H1 (cell line): ENCODE results near the gene CAPN8. TPM values are rescaled to one million over a fixed set of nuclear protein-coding genes. Genes with fewer than 3 reads are reported as not detected.

ENCODE experiments used
- CTCF ChIA-PET: fragments of 300-600 bp; sonication (Branson Sonifier 250); formaldehyde crosslinking; loops from one replicate; lab custom pipeline; 2021; ENCODE audit not compliant: partially characterized antibody; lab: Charles Lee
- POLR2A ChIA-PET: fragments of 300-600 bp; sonication (Branson Sonifier 250); formaldehyde crosslinking; loops from one replicate; lab custom pipeline; 2021; ENCODE audit warnings: inconsistent platforms; ENCODE audit not compliant: partially characterized antibody; lab: Charles Lee
- DNase-seq, 2 experiments: peaks; one replicate each; pipeline versions ENCODE4 v3.0.0 to v3.0.0-alpha.2; 2010 to 2022; ENCODE audit warnings: low spot score in 2 of 2, low read depth in 1 of 2, mixed read lengths in 1 of 2
- FAIRE-seq: peaks from 2 replicates; lab custom pipeline; 2011; peaks lifted over from hg19 to GRCh38; lab: Jason Lieb, UNC
- H2AFZ ChIP-seq: 2 replicates; pipeline ENCODE4 v1.8.1; 2012; ENCODE audit warnings: low read length, inconsistent platforms
- H2AK5ac ChIP-seq: 2 replicates; pipeline ENCODE4 v1.6.1; 2013; ENCODE audit warnings: low read depth, low read length
- H2BK120ac ChIP-seq: replicated peaks from 2 replicates; pipeline ENCODE3; 2013; ENCODE audit warnings: low read depth, low read length, inconsistent platforms
- H2BK12ac ChIP-seq: 2 replicates; pipeline ENCODE4 v1.6.1; 2013; ENCODE audit warnings: low read depth, low read length
- H2BK15ac ChIP-seq: 2 replicates; pipeline ENCODE4 v1.6.1; 2013; ENCODE audit warnings: low read length
- H2BK20ac ChIP-seq: 2 replicates; pipeline ENCODE4 v1.6.1; 2013; ENCODE audit warnings: low read length
- H2BK5ac ChIP-seq: 2 replicates; pipeline ENCODE4 v1.6.1; 2013; ENCODE audit warnings: low read depth, low read length
- H3K14ac ChIP-seq: 2 replicates; pipeline ENCODE4 v1.6.1; 2013; ENCODE audit warnings: inconsistent platforms; ENCODE audit not compliant: insufficient read length
- H3K18ac ChIP-seq: 2 replicates; pipeline ENCODE4 v1.6.1; 2013; ENCODE audit warnings: low read length; ENCODE audit errors: extremely low read depth
- H3K23ac ChIP-seq: 2 replicates; pipeline ENCODE4 v1.6.1; 2013; ENCODE audit warnings: inconsistent platforms; ENCODE audit not compliant: insufficient read length
- H3K23me2 ChIP-seq: 2 replicates; pipeline ENCODE4 v1.6.1; 2013; ENCODE audit warnings: low read depth, low read length
- H3K27ac ChIP-seq: 2 replicates; pipeline ENCODE4 v1.6.1; 2011; ENCODE audit warnings: low read depth, low read length, inconsistent platforms
- H3K27me3 ChIP-seq, 4 experiments: replicated peaks in 1 of 4; 1 replicate in 1 of 4; 2 replicates in 3 of 4; pipeline versions ENCODE4 v1.6.1 to v1.8.1; 2011 to 2013; ENCODE audit warnings: low read length in 3 of 4, mild to moderate bottlenecking in 3 of 4, inconsistent platforms in 2 of 4, mixed read lengths in 2 of 4, moderate library complexity in 1 of 4; ENCODE audit not compliant: control insufficient read depth in 3 of 4, insufficient read depth in 3 of 4; ENCODE audit errors: extremely low read depth in 1 of 4
- H3K36me3 ChIP-seq, 4 experiments: 2 replicates each; pipeline versions ENCODE4 v1.6.1 to v1.8.1; 2011 to 2013; ENCODE audit warnings: mild to moderate bottlenecking in 4 of 4, low read length in 3 of 4, moderate library complexity in 2 of 4, control low read depth in 1 of 4, inconsistent platforms in 1 of 4; ENCODE audit not compliant: insufficient read depth in 4 of 4, control insufficient read depth in 2 of 4
- H3K4ac ChIP-seq: replicated peaks from 2 replicates; pipeline ENCODE3; 2013; ENCODE audit warnings: low read length, low read depth, mixed read lengths, inconsistent platforms; ENCODE audit not compliant: insufficient read length
- H3K4me1 ChIP-seq, 4 experiments: replicated peaks in 1 of 4; 1 replicate in 1 of 4; 2 replicates in 3 of 4; pipeline versions ENCODE4 v1.6.1 to v1.8.1; 2011 to 2013; ENCODE audit warnings: low read length in 3 of 4, inconsistent platforms in 2 of 4, mixed read lengths in 1 of 4; ENCODE audit not compliant: insufficient read depth in 4 of 4, control insufficient read depth in 3 of 4
- H3K4me2 ChIP-seq, 2 experiments: 2 replicates each; pipeline versions ENCODE4 v1.6.1 to v1.8.1; 2011 to 2013; ENCODE audit warnings: low read depth in 2 of 2, low read length in 2 of 2, control low read depth in 1 of 2, inconsistent platforms in 1 of 2, mild to moderate bottlenecking in 1 of 2; ENCODE audit not compliant: insufficient read depth in 1 of 2
- H3K4me3 ChIP-seq, 4 experiments: fragments of 200-600, 300-600 bp in 1 of 4; sonication (generic), shearing (Covaris generic), sonication (Bioruptor Twin) in 1 of 4; 2 replicates each; pipeline versions ENCODE4 v1.5.1 to v1.8.1; 2011 to 2016; ENCODE audit warnings: low read length in 4 of 4, low read depth in 3 of 4, control low read depth in 2 of 4, inconsistent platforms in 2 of 4, mild to moderate bottlenecking in 2 of 4, mixed read lengths in 1 of 4, moderate library complexity in 1 of 4; ENCODE audit not compliant: insufficient read depth in 2 of 4; ENCODE audit errors: extremely low read depth in 1 of 4
- H3K56ac ChIP-seq: replicated peaks from 2 replicates; pipeline ENCODE3; 2013; ENCODE audit warnings: low read depth, mild to moderate bottlenecking, mixed read lengths, low read length, inconsistent platforms; ENCODE audit not compliant: insufficient read length
- H3K79me1 ChIP-seq: 2 replicates; pipeline ENCODE4 v1.6.1; 2013; ENCODE audit warnings: low read depth, low read length, control low read depth
- H3K79me2 ChIP-seq, 2 experiments: 2 replicates each; pipeline versions ENCODE4 v1.6.1 to v1.8.1; 2012 to 2013; ENCODE audit warnings: low read length in 2 of 2, mild to moderate bottlenecking in 2 of 2, inconsistent platforms in 1 of 2; ENCODE audit not compliant: insufficient read depth in 2 of 2, control insufficient read depth in 1 of 2
- H3K9ac ChIP-seq, 4 experiments: replicated peaks in 1 of 4; 1 replicate in 1 of 4; 2 replicates in 3 of 4; pipeline versions ENCODE4 v1.6.1 to v1.8.1; 2011 to 2013; ENCODE audit warnings: low read depth in 3 of 4, low read length in 3 of 4, control low read depth in 2 of 4, mild to moderate bottlenecking in 2 of 4, moderate library complexity in 2 of 4, inconsistent platforms in 1 of 4; ENCODE audit errors: extremely low read depth in 1 of 4
- H3K9me3 ChIP-seq, 2 experiments: 2 replicates each; pipeline versions ENCODE4 v1.6.1 to v1.8.1; 2012 to 2013; ENCODE audit warnings: mild to moderate bottlenecking in 2 of 2, moderate library complexity in 2 of 2, control low read depth in 1 of 2, inconsistent platforms in 1 of 2, low read depth in 1 of 2, low read length in 1 of 2, mixed read lengths in 1 of 2; ENCODE audit not compliant: insufficient read depth in 2 of 2
- H4K20me1 ChIP-seq, 2 experiments: replicated peaks in 1 of 2; 2 replicates each; pipeline versions ENCODE3 to v1.8.1; 2011 to 2013; ENCODE audit warnings: inconsistent platforms in 2 of 2, low read length in 2 of 2, mild to moderate bottlenecking in 1 of 2; ENCODE audit not compliant: insufficient read depth in 2 of 2, control insufficient read depth in 1 of 2
- H4K5ac ChIP-seq: 2 replicates; pipeline ENCODE4 v1.6.1; 2013; ENCODE audit warnings: low read length, low read depth, mixed read lengths, inconsistent platforms; ENCODE audit not compliant: insufficient read length
- H4K8ac ChIP-seq: 2 replicates; pipeline ENCODE4 v1.8.0; 2013; ENCODE audit warnings: mild to moderate bottlenecking, moderate library complexity, low read length, inconsistent platforms; ENCODE audit not compliant: insufficient read depth; ENCODE audit errors: extremely low read depth
- H4K91ac ChIP-seq: replicated peaks from 2 replicates; pipeline ENCODE3; 2013; ENCODE audit warnings: low read length, mixed read lengths, inconsistent platforms; ENCODE audit not compliant: insufficient read length
- BRCA1 ChIP-seq: IDR thresholded peaks from 2 replicates; pipeline ENCODE4 v1.6.1; 2012; ENCODE audit warnings: low read depth, low read length, improper control_type of control experiment
- EGR1 ChIP-seq: IDR thresholded peaks from 2 replicates; pipeline ENCODE4 v1.6.1; 2011; ENCODE audit warnings: low read depth, low read length, borderline replicate concordance
- FOSL1 ChIP-seq: IDR thresholded peaks from 2 replicates; pipeline ENCODE4 v1.6.1; 2011; ENCODE audit warnings: mild to moderate bottlenecking, low read depth, low read length, moderate library complexity; ENCODE audit not compliant: insufficient read depth
- HDAC2 ChIP-seq, 2 experiments: fragments of 300-600 bp in 1 of 2; sonication (generic) in 1 of 2; IDR thresholded peaks; 2 replicates each; pipeline ENCODE4 v1.6.1; 2011 to 2012; ENCODE audit warnings: low read depth in 2 of 2, low read length in 2 of 2, mild to moderate bottlenecking in 2 of 2, moderate library complexity in 2 of 2, borderline replicate concordance in 1 of 2, inconsistent platforms in 1 of 2
- RAD21 ChIP-seq, 2 experiments: IDR thresholded peaks in 1 of 2; conservative IDR thresholded peaks in 1 of 2; 2 replicates each; pipeline ENCODE4 v1.6.1; 2011; ENCODE audit warnings: low read depth in 2 of 2, low read length in 2 of 2, improper control_type of control experiment in 1 of 2, inconsistent platforms in 1 of 2, mild to moderate bottlenecking in 1 of 2, moderate library complexity in 1 of 2
- SUZ12 ChIP-seq: fragments of 200-600 bp; sonication (generic); IDR thresholded peaks from 2 replicates; pipeline ENCODE4 v1.6.1; 2012; ENCODE audit warnings: mild to moderate bottlenecking, inconsistent platforms, low read length, moderate library complexity, mixed read lengths
- WGBS, 2 experiments: shearing (Covaris generic) in 1 of 2; methylation state at CpG; one replicate each; pipeline versions ENCODE4 v1.1.6 to v1.1.7; 2013 to 2015; ENCODE audit warnings: low lambda C conversion rate in 2 of 2, mixed read lengths in 2 of 2, inconsistent platforms in 1 of 2, low coverage in 1 of 2, missing lambda C conversion rate in 1 of 2; ENCODE audit not compliant: insufficient replicate concordance in 2 of 2, insufficient coverage in 1 of 2, insufficient read length in 1 of 2; ENCODE audit errors: extremely low coverage in 1 of 2, missing lambda C conversion rate in 1 of 2; 5-methylcytosine and 5-hydroxymethylcytosine counted together
- polyA plus RNA-seq, 7 experiments: library from polyadenylated mRNA; depleted of rRNA in 3 of 7; stranded (reverse) in 5 of 7; unstranded in 2 of 7; fragments of >200 nt in 5 of 7; fragments of 200-250 nt in 2 of 7; gene quantifications; 1 replicate in 5 of 7; 2 replicates in 1 of 7; 4 replicates in 1 of 7; pipeline versions ENCODE4 v1.2.1 to v1.2.3, GENCODE V29; 2011 to 2013; ENCODE audit warnings: missing spikeins in 2 of 7, mixed read lengths in 2 of 7
- total RNA-seq: library from RNA; stranded (reverse); fragmentation: NEBNext Ultra II Directional; extraction: Animal tissue kit (Norgen Biotek cat#: 25700); gene quantifications from 2 replicates; pipeline ENCODE4 v1.2.1, GENCODE V29; 2021

CAPN8 gene
- total and polyA plus RNA-seq, 2 of the 8 experiments (the other 6 are each of a cell fraction or from before 2014, with no cell fraction given), result 0.20 to 0.26 TPM

DNA sequence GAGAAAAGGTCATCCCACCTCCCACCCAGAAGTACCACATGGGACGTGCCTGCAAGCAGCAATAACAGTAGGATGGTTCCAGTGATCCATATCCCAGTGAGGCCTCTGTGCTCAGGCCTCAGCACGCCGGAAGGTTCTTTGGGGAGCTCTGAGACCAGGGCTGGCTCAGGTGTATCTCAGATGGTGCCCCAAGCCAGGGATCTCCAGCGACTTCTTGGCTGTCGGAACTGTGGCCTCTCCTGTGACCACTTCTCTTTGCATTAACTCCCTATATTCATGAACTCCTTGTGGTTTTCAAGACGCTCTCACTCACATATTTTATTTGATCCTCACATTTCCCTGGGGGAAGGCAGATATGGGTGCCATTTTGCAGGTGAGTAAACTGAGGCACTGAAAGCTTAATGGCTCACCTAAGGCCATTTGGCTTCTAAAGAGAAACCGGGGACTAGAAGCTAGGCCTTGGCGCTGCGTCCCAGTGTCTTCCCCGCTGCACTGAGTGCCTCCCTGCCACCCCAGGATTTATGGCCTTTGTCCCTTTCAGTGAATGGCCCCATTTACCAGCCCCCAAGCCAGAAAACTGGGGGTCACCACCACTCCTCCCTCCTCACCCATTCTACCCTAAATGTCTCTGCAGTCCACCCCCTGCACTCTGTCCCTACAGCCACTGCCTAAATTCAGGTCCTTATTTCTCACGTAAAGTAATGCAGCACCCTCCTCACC, 170.4 kb downstream of the CAPN8 start:
- Histone ChIP-seq H3K4me1 (peaks cover 0 to 3% (median 0%) of the 10 kb centered on the region in 4 experiments; a peak in 3 of 7 replicates), H3K56ac (no peak overlapping the region), H3K27ac (no peak overlapping the region), H3K23ac (no peak overlapping the region), H3K9me3 (no peaks in the 10 kb centered on the region), H3K4me2 (no peak overlapping the region), H2BK12ac (no peak overlapping the region), H4K91ac (no peak overlapping the region), H2BK20ac (no peak overlapping the region), H3K36me3 (no peaks in the 10 kb centered on the region), H3K23me2 (no peaks in the 10 kb centered on the region), H2AK5ac (no peak overlapping the region), H3K4me3 (no peak overlapping the region), H2BK120ac (no peak overlapping the region), H4K20me1 (no peaks in the 10 kb centered on the region), H2BK15ac (no peak overlapping the region), H3K18ac (no peak overlapping the region), H3K9ac (no peak overlapping the region), H2BK5ac (no peak overlapping the region), H3K14ac (no peak overlapping the region), H3K79me2 (no peaks in the 10 kb centered on the region), H2AFZ (no peak overlapping the region), H3K27me3 (no peaks in the 10 kb centered on the region), H3K4ac (no peak overlapping the region), H3K79me1 (no peaks in the 10 kb centered on the region), H4K5ac (no peak overlapping the region), H4K8ac (peak overlapping the region; percentile 44; the same call in 1 of the 2 replicates)
- ChIA-PET POLR2A (no interaction called here), CTCF (interaction anchor here (1.1 to 1.5 kb wide), 3 partner anchors 12 to 40 kb away, joined by 3 to 5 read pairs (median 4); no protein-coding TSS in a partner anchor)
- FAIRE-seq (no peak), DNase-seq (no peak)
- TF ChIP-seq RAD21 (IDR thresholded peaks at IDR 0.05 in 1 of 2, conservative IDR thresholded peaks at IDR 0.05 in 1 of 2; ENCODE audit: low read depth in 2 of 2, low read length in 2 of 2), result no peak
- no peak for TF ChIP-seq HDAC2 (IDR thresholded peaks at IDR 0.05; ENCODE audit: borderline replicate concordance in 1 of 2, low read depth in 2 of 2, low read length in 2 of 2)
- no peak for TF ChIP-seq EGR1
- TF ChIP-seq SUZ12, result no peak
- no peak for TF ChIP-seq FOSL1
- no peak for TF ChIP-seq BRCA1
- WGBS, 2 experiments, result 96% methylated on average over 11 of the region's 11 CpGs; no CpG with 5 or more reads in 1 of the 2 experiments
